GM18520 (cell line): ENCODE data around the gene DCK.

Experiments
- ATAC-seq: cut with Tn5 transposase; IDR thresholded peaks from one replicate; pipeline ENCODE4 v1.9.1; 2021; ENCODE audit not compliant: unreplicated experiment

The DCK gene

DNA sequence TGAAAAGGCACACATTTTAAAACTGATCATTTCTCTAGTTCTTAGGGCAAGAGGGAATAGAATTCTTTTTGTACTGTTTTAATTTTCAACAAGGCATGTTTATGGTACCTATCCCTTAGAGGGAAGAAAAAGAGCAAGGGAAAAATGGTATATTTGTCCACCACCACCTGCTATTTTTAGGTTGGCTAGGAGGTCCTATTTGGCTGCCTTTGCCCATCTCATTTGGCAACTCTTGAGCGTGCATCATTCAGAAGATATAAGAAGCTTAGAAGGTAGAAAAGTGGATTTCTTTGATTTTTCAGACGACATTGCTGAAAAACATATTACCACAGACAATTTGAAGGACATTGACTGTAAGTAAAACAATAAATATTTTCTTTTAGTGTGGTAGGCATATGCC lies 69.0 kb downstream of the DCK start:
- ATAC-seq = no peak

DNA sequence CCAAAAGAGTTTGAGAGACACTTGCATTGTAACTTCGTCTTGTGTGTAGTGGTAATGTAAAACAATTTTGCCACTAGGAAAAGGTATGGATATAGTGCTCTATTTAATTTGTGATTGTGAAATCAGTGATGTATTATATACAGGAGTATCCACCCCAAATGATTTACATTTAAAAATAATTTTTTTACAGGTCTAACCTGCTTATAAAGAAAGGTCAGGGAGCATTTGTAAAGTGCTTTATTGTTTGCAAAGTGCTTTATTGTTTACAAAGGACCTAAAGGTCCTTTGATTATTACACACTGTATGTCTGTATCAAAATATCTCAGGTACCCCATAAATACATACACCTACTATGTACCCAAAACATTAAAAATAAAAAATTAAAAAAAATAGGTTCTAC lies 70.3 kb downstream of the DCK start:
- ATAC-seq = no peak

DNA sequence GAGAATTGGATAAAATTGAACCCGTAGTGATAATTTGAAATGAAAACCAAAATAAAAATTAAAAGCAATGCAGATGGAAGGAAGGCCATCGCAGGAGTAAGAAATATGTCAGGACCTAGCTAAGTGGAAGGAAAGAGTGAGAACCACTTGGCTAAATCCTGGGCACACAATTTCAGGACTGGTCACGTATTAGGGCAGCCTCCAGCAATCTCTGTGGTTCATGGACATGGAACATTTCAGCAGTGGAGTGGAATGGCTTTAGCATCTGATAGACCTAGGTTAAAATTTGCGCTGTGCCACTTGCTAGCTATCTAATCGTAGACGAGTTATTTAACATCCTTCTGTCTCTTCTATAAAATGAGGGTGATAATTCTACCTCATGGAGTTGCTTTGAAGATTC lies 71.1 kb downstream of the DCK start:
- ATAC-seq = no peak

DNA sequence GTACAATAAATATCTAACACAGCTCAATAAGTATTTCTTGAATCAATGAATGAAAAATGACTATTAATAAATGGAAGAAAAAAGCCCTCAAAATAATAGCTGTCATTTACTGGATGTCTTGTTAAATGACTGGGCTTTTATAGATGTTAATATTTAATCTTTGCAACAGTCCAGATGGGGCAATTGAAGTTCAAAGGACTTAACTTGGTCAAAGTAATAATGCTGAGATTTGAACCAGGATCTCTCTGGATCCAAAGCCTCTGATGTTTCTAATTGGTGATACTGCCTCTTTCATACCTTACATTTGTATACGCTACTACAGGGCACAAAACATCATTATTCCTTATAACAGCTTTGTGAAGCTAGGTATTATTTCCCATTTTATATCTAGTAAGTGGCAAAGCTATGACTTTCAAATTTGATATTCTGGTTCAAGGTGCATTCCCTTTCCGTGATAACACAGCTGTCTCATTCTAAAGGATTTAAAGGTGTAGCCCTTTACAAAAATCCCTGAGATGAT lies 72.6 kb downstream of the DCK start:
- ATAC-seq = no peak

DNA sequence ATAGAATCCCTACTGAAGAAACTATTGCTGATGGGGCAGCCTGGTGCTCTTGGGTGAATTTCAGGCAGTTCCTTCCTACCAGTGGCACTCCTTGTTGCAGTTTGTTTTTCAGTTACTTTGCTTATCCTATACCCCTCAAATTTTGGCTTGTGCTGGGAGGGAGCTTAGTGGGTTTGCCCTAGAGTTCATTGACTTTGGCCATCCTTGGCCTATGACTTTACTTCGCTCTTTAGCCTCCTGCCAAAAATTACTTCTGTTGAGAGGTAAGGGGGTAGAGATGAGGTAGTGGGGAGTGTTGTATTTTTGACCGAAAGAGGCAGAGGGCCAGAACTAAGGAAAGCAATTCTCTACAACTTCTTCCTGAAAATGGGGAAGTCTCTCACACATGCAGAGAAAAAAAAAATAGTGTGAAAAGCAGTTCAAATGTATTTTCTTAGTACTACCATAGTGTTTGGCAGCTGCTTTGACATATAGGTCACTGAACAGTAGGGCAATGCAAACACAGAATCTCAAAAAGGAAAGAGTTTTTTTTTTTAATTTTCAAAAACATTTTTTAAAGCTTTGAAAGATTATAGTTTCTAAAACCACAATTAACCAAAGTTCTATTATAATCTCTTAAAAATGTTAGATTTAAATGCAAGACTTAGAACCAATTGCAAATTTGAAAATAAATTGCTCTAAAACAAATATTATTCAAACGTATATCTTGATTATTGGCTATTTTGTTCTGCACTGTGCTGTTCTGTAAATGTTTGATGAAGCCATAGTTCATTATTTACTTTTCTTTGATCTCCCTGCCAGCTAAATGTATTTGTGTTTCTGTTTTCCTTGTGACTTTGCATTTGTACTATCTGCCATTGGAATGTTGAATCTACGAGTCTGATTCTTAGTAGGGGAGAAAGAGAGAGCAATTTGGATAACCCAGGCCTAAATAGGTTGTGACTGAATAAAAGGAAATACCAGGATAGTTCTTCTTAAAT lies 73.6 kb downstream of the DCK start:
- no peak for ATAC-seq

DNA sequence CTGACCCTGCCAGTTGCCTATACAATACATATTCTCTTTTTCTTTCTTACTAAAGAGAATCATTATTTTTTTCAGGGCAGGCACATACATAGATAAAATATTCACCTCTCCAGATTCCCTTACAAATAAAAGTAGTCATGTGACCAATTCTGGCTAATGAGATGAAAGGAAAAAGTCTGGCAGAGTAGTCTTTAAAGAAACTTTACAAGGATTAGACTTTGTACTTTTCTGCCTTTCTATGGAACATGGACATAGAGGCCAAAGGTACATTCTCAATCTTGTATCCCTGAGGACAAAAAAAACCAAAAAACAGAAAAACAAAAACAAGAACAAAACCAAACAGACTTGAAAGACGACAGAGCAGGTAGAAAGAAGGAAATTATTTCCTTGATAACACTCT lies 75.6 kb downstream of the DCK start:
- no peak for ATAC-seq

DNA sequence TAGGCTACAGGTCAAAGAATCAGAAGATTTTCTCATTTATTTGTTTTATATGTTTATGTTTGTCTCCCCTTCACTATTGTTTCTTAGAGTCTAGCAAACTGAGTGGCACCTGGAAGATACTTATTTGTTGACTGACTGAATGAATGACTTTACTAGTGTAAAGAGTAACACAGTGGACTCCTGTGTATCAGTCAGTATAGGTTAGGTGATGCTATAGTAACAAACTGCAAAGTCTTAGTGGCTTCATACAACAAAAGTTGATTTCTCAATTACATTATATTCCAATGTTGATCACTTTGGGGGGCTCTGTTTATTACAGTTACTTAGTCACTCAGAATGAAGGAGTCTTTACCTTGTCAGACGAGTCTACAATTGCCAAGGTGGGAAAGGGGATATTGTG lies 76.6 kb downstream of the DCK start:
- no peak for ATAC-seq

DNA sequence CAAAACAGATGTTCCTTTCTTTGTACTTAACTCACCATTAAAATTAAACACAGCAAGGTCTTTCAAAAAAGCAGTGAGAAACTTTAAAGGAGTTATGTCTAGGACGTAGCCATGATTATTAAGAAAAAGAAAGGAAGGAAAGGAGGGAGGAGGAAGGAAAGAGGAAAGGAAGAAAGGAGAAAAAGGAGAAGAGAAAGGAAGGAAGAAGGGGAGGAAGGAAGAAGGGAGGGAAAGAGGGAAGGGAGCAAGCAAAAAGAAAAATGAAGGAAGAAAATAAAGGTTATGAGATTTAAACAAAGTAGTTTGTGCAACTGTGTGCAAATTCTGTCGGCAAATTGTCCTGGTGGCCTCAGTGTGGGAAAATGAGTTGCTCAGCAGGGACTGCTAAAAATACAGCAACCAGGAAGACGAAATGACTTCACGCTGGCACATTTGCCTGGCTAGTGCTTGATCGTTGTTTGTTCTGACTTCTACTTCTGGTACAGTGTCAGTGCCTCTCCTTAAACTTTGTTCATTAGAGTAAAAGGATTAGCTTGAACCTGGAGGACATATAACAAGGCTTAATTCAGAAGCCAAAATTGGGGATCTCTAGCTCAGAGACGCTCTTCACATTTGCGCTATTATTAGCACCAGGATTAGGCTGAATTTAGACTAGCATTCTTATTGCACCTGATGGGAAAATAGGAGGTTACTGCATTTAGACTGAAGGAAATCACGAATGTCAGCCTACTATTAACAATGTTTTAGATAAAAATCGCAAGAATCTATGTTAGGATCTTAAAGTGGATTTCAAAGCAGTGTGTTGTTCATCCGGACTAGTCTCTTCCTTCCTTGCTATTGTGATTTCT lies 81.2 kb downstream of the DCK start:
- ATAC-seq = no peak
